ENCODE measurements around the gene SETD4.

DNA sequence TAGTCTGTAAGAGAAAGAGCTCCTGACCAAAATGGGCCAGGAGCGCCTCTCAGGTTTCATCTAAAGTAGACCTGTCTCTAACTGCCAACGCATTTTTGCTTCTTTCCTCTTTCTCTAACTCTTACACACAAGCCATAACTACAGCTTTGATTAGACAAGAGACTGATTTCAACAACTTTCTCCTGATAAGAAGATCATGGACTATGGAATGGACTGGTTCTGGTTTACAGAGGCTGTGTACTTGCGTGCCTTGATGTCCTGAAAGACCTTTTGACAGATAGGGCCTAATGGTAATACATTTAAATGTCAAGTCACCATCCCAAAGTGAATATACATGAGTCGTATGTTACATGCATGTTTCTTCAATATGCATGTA, 3.7 kb upstream of the SETD4 start:
- TF ChIP-seq, protein P1, sequence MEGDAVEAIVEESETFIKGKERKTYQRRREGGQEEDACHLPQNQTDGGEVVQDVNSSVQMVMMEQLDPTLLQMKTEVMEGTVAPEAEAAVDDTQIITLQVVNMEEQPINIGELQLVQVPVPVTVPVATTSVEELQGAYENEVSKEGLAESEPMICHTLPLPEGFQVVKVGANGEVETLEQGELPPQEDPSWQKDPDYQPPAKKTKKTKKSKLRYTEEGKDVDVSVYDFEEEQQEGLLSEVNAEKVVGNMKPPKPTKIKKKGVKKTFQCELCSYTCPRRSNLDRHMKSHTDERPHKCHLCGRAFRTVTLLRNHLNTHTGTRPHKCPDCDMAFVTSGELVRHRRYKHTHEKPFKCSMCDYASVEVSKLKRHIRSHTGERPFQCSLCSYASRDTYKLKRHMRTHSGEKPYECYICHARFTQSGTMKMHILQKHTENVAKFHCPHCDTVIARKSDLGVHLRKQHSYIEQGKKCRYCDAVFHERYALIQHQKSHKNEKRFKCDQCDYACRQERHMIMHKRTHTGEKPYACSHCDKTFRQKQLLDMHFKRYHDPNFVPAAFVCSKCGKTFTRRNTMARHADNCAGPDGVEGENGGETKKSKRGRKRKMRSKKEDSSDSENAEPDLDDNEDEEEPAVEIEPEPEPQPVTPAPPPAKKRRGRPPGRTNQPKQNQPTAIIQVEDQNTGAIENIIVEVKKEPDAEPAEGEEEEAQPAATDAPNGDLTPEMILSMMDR (IDR thresholded peaks at IDR 0.05; ENCODE audit: borderline replicate concordance, extremely low read depth, low read length, poor library complexity, severe bottlenecking), result no peak
- TF ChIP-seq EZH2 (IDR thresholded peaks at IDR 0.05; ENCODE audit: borderline replicate concordance, low read depth, low read length, severe bottlenecking), result no peak

Measured in DND-41 (cell line).